ENCODE data around the gene SS18L1.

Gene SS18L1

DNA sequence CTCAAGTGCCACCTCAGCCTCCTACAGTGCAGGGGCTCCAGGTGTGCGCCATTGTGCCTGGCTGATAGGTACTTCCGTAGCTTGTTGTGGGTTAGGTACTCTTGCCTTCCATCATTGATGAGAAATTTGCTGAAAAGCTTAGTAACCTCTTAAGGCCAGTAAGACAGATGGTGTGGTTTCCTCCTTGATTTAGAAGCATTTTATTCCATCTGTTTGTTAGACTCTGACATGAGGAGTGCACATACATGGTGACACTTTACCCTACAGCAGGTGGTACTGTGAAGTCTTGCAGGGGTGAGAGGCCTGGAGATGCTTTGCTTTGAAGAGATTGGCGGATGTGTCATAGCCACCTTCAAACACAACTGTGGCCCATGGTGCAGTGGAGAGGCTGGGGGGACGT lies 24.5 kb downstream of the SS18L1 start:
- H2AFZ ChIP-seq (ENCODE audit: low read depth, low read length), result no peak overlapping the region
- no peaks in the 10 kb centered on the region for H3K9me3 ChIP-seq (ENCODE audit: control insufficient read depth, low read length)
- over 99% methylated on average over 4 of the region's 4 CpGs for WGBS
- no peak overlapping the region for H3K9ac ChIP-seq (ENCODE audit: low read length)
- no peak overlapping the region for H3K18ac ChIP-seq (ENCODE audit: low read depth in 1 of 2, low read length in 2 of 2)
- H3K4ac ChIP-seq (ENCODE audit: low read depth in 1 of 2, low read length in 2 of 2), result no peak overlapping the region
- no peak overlapping the region for H2BK15ac ChIP-seq (ENCODE audit: low read depth, poor library complexity, severe bottlenecking)
- no peak overlapping the region for H3K23ac ChIP-seq (ENCODE audit: low read length in 2 of 2)
- H3K4me1 ChIP-seq (ENCODE audit: control insufficient read depth, insufficient read depth, low read depth, low read length), result no peaks in the 10 kb centered on the region
- H2BK5ac ChIP-seq (ENCODE audit: low read depth, low read length, poor library complexity, severe bottlenecking), result no peak overlapping the region
- H2AK5ac ChIP-seq (ENCODE audit: low read length, severe bottlenecking), result no peak overlapping the region
- peaks cover 22% of the 10 kb centered on the region for H3K79me1 ChIP-seq (replicated peaks; ENCODE audit: low read length, poor library complexity, severe bottlenecking)
- H4K8ac ChIP-seq (ENCODE audit: low read length), result no peak overlapping the region
- DNase-seq, result no peak
- H2BK120ac ChIP-seq (ENCODE audit: low read depth, low read length), result no peak overlapping the region
- H3K27me3 ChIP-seq (ENCODE audit: control insufficient read depth in 1 of 2, insufficient read depth in 1 of 2, low read length in 2 of 2), result no peaks in the 10 kb centered on the region
- H3K14ac ChIP-seq (ENCODE audit: low read length in 2 of 2), result no peak overlapping the region
- no peak overlapping the region for H3K4me2 ChIP-seq (ENCODE audit: low read length, poor library complexity, severe bottlenecking)
- no peak overlapping the region for H4K91ac ChIP-seq (ENCODE audit: low read length)
- peaks cover 66 to 75% of the 10 kb centered on the region in 2 experiments for H3K36me3 ChIP-seq (ENCODE audit: control insufficient read depth in 1 of 2, insufficient read depth in 2 of 2, low read depth in 1 of 2, low read length in 2 of 2)
- no peak overlapping the region for H3K27ac ChIP-seq (ENCODE audit: low read length, poor library complexity, severe bottlenecking)
- H3K4me3 ChIP-seq (ENCODE audit: insufficient read depth in 1 of 2, low read depth in 1 of 2, low read length in 2 of 2), result no peak overlapping the region
- no peak overlapping the region for H2BK12ac ChIP-seq (ENCODE audit: low read length in 2 of 2)

GRCh38 chr20:62168890-62169435 lies 25.4 kb downstream of the SS18L1 start:
- WGBS, result 97% methylated on average over 21 of the region's 23 CpGs
- H3K4ac ChIP-seq (ENCODE audit: low read depth in 1 of 2, low read length in 2 of 2), result no peak overlapping the region
- DNase-seq, result no peak

GRCh38 chr20:62170536-62170935 lies 27.0 kb downstream of the SS18L1 start:
- H3K23ac ChIP-seq (ENCODE audit: low read length in 2 of 2), result no peak overlapping the region
- H2BK12ac ChIP-seq (ENCODE audit: low read length in 2 of 2), result no peak overlapping the region
- H4K91ac ChIP-seq (ENCODE audit: low read length), result no peak overlapping the region
- no peak overlapping the region for H3K18ac ChIP-seq (ENCODE audit: low read depth in 1 of 2, low read length in 2 of 2)
- H3K27ac ChIP-seq (ENCODE audit: low read length, poor library complexity, severe bottlenecking), result no peak overlapping the region
- WGBS, result 98% methylated on average over 8 of the region's 9 CpGs
- no peak overlapping the region for H2BK15ac ChIP-seq (ENCODE audit: low read depth, poor library complexity, severe bottlenecking)
- DNase-seq, result no peak
- H3K36me3 ChIP-seq (ENCODE audit: control insufficient read depth in 1 of 2, insufficient read depth in 2 of 2, low read depth in 1 of 2, low read length in 2 of 2), result peaks cover 60 to 68% of the 10 kb centered on the region in 2 experiments
- no peak overlapping the region for H3K4ac ChIP-seq (ENCODE audit: low read depth in 1 of 2, low read length in 2 of 2)
- H3K79me1 ChIP-seq (replicated peaks; ENCODE audit: low read length, poor library complexity, severe bottlenecking), result peaks cover 26% of the 10 kb centered on the region
- no peak overlapping the region for H3K14ac ChIP-seq (ENCODE audit: low read length in 2 of 2)
- no peaks in the 10 kb centered on the region for H3K9me3 ChIP-seq (ENCODE audit: control insufficient read depth, low read length)
- H4K8ac ChIP-seq (ENCODE audit: low read length), result no peak overlapping the region
- no peak overlapping the region for H2AK5ac ChIP-seq (ENCODE audit: low read length, severe bottlenecking)
- no peak overlapping the region for H2BK120ac ChIP-seq (ENCODE audit: low read depth, low read length)
- no peak overlapping the region for H3K9ac ChIP-seq (ENCODE audit: low read length)
- no peak overlapping the region for H3K4me3 ChIP-seq (ENCODE audit: insufficient read depth in 1 of 2, low read depth in 1 of 2, low read length in 2 of 2)
- H3K27me3 ChIP-seq (ENCODE audit: control insufficient read depth in 1 of 2, insufficient read depth in 1 of 2, low read length in 2 of 2), result no peaks in the 10 kb centered on the region
- no peaks in the 10 kb centered on the region for H3K4me1 ChIP-seq (ENCODE audit: control insufficient read depth, insufficient read depth, low read depth, low read length)
- H3K4me2 ChIP-seq (ENCODE audit: low read length, poor library complexity, severe bottlenecking), result no peak overlapping the region
- no peak overlapping the region for H2BK5ac ChIP-seq (ENCODE audit: low read depth, low read length, poor library complexity, severe bottlenecking)
- no peak overlapping the region for H2AFZ ChIP-seq (ENCODE audit: low read depth, low read length)

More at GRCh38 chr20:62168890-62169435, 25.4 kb downstream of the SS18L1 start:
- Histone ChIP-seq H3K36me3 (ENCODE audit: control insufficient read depth in 1 of 2, insufficient read depth in 2 of 2, low read depth in 1 of 2, low read length in 2 of 2) (peaks cover 60 to 68% of the 10 kb centered on the region in 2 experiments), H3K27me3 (ENCODE audit: control insufficient read depth in 1 of 2, insufficient read depth in 1 of 2, low read length in 2 of 2) (no peaks in the 10 kb centered on the region), H2BK5ac (ENCODE audit: low read depth, low read length, poor library complexity, severe bottlenecking) (no peak overlapping the region), H3K9ac (ENCODE audit: low read length) (no peak overlapping the region), H3K4me3 (ENCODE audit: insufficient read depth in 1 of 2, low read depth in 1 of 2, low read length in 2 of 2) (no peak overlapping the region), H3K4me2 (ENCODE audit: low read length, poor library complexity, severe bottlenecking) (no peak overlapping the region), H3K27ac (ENCODE audit: low read length, poor library complexity, severe bottlenecking) (no peak overlapping the region), H3K23ac (ENCODE audit: low read length in 2 of 2) (no peak overlapping the region), H3K18ac (ENCODE audit: low read depth in 1 of 2, low read length in 2 of 2) (no peak overlapping the region), H2BK120ac (ENCODE audit: low read depth, low read length) (no peak overlapping the region), H4K8ac (ENCODE audit: low read length) (no peak overlapping the region), H3K4me1 (ENCODE audit: control insufficient read depth, insufficient read depth, low read depth, low read length) (no peaks in the 10 kb centered on the region), H3K14ac (ENCODE audit: low read length in 2 of 2) (no peak overlapping the region), H2AFZ (ENCODE audit: low read depth, low read length) (no peak overlapping the region), H2BK15ac (ENCODE audit: low read depth, poor library complexity, severe bottlenecking) (no peak overlapping the region), H3K79me1 (replicated peaks; ENCODE audit: low read length, poor library complexity, severe bottlenecking) (peaks cover 20% of the 10 kb centered on the region), H4K91ac (ENCODE audit: low read length) (no peak overlapping the region), H3K9me3 (ENCODE audit: control insufficient read depth, low read length) (no peaks in the 10 kb centered on the region), H2BK12ac (ENCODE audit: low read length in 2 of 2) (no peak overlapping the region), H2AK5ac (ENCODE audit: low read length, severe bottlenecking) (no peak overlapping the region)

- Histone ChIP-seq H2BK15ac (ENCODE audit: low read depth, poor library complexity, severe bottlenecking) (no peak overlapping the region), H3K4me2 (ENCODE audit: low read length, poor library complexity, severe bottlenecking) (no peak overlapping the region), H3K23ac (ENCODE audit: low read length in 2 of 2) (no peak overlapping the region), H3K18ac (ENCODE audit: low read depth in 1 of 2, low read length in 2 of 2) (no peak overlapping the region), H3K14ac (ENCODE audit: low read length in 2 of 2) (no peak overlapping the region), H3K79me1 (replicated peaks; ENCODE audit: low read length, poor library complexity, severe bottlenecking) (peaks cover 21% of the 10 kb centered on the region), H4K8ac (ENCODE audit: low read length) (no peak overlapping the region), H3K4me1 (ENCODE audit: control insufficient read depth, insufficient read depth, low read depth, low read length) (no peaks in the 10 kb centered on the region), H4K91ac (ENCODE audit: low read length) (no peak overlapping the region), H2AFZ (ENCODE audit: low read depth, low read length) (no peak overlapping the region), H3K36me3 (ENCODE audit: control insufficient read depth in 1 of 2, insufficient read depth in 2 of 2, low read depth in 1 of 2, low read length in 2 of 2) (peaks cover 60 to 67% of the 10 kb centered on the region in 2 experiments), H3K27me3 (ENCODE audit: control insufficient read depth in 1 of 2, insufficient read depth in 1 of 2, low read length in 2 of 2) (no peaks in the 10 kb centered on the region), H2AK5ac (ENCODE audit: low read length, severe bottlenecking) (no peak overlapping the region), H3K9ac (ENCODE audit: low read length) (no peak overlapping the region), H2BK5ac (ENCODE audit: low read depth, low read length, poor library complexity, severe bottlenecking) (no peak overlapping the region), H2BK12ac (ENCODE audit: low read length in 2 of 2) (no peak overlapping the region), H2BK120ac (ENCODE audit: low read depth, low read length) (no peak overlapping the region), H3K4me3 (ENCODE audit: insufficient read depth in 1 of 2, low read depth in 1 of 2, low read length in 2 of 2) (no peak overlapping the region), H3K4ac (ENCODE audit: low read depth in 1 of 2, low read length in 2 of 2) (no peak overlapping the region), H3K27ac (ENCODE audit: low read length, poor library complexity, severe bottlenecking) (no peak overlapping the region), H3K9me3 (ENCODE audit: control insufficient read depth, low read length) (no peaks in the 10 kb centered on the region)
- 96% methylated on average over 8 of the region's 8 CpGs for WGBS
- DNase-seq, result no peak
Observed at GRCh38 chr20:62171245-62171644, 27.7 kb downstream of the SS18L1 start.

Data from mesenchymal stem cell (in vitro differentiated cells and primary cell).